HepG2 (cell line): ENCODE measurements around the gene HEPACAM. TPM values are rescaled to one million over a fixed set of nuclear protein-coding genes. Genes with fewer than 3 reads are reported as not detected.

ENCODE experiments used
- ARID3A ChIP-seq: IDR thresholded peaks from 2 replicates; pipeline ENCODE4 v1.6.1; 2012; ENCODE audit warnings: low read depth, low read length, improper control_type of control experiment
- ATF3 ChIP-seq: sonication (generic); formaldehyde crosslinking; IDR thresholded peaks from 2 replicates; pipeline ENCODE4 v1.4.0; 2020; ENCODE audit warnings: missing genetic modification reagents
- EED ChIP-seq: sonication (generic); formaldehyde crosslinking; IDR thresholded peaks from 2 replicates; pipeline ENCODE4 v1.5.0; 2020; ENCODE audit warnings: mild to moderate bottlenecking, missing genetic modification reagents
- IRF9 ChIP-seq: sonication (generic); formaldehyde crosslinking; IDR thresholded peaks from 2 replicates; pipeline ENCODE4 v1.8.0; 2022; ENCODE audit warnings: missing genetic modification reagents, mild to moderate bottlenecking, borderline replicate concordance
- ISX ChIP-seq: sonication (generic); formaldehyde crosslinking; conservative IDR thresholded peaks from 2 replicates; pipeline ENCODE4 v1.5.0; 2020; ENCODE audit warnings: missing genetic modification reagents
- MXI1 ChIP-seq: IDR thresholded peaks from 3 replicates; pipeline ENCODE4 v1.6.1; 2012; ENCODE audit warnings: low read depth, low read length, inconsistent platforms, borderline replicate concordance
- MYPOP ChIP-seq: sonication (generic); formaldehyde crosslinking; IDR thresholded peaks from 2 replicates; pipeline ENCODE4 v1.8.1; 2023; ENCODE audit warnings: mild to moderate bottlenecking, moderate library complexity, missing genetic modification reagents
- NCOR1 ChIP-seq: fragments of 200-600 bp; sonication (generic); IDR thresholded peaks from 2 replicates; pipeline ENCODE4 v1.7.0; 2017; ENCODE audit warnings: antibody characterized with exemption, low read length, borderline replicate concordance
- PCBP1 ChIP-seq: fragments of 200-400 bp; formaldehyde crosslinking; IDR thresholded peaks from 2 replicates; pipeline ENCODE4 v1.6.1; 2017; ENCODE audit warnings: mild to moderate bottlenecking, low read depth, low read length, borderline replicate concordance
- PHF5A ChIP-seq: IDR thresholded peaks from one replicate; pipeline ENCODE4 v1.6.1; 2018; ENCODE audit warnings: low read depth, missing genetic modification reagents; ENCODE audit not compliant: unreplicated experiment
- SP1 ChIP-seq, 2 experiments: fragments of 450-650 bp in 1 of 2; sonication (generic) in 1 of 2; formaldehyde crosslinking in 1 of 2; IDR thresholded peaks; 2 replicates each; pipeline versions ENCODE4 v1.4.0 to v1.6.1; 2016 to 2020; ENCODE audit warnings: missing genetic modification reagents in 1 of 2
- SPEN ChIP-seq: sonication (generic); formaldehyde crosslinking; IDR thresholded peaks from 2 replicates; pipeline ENCODE4 v1.5.1; 2020; ENCODE audit warnings: low read depth, mild to moderate bottlenecking, missing genetic modification reagents
- SRSF4 ChIP-seq: fragments of 200-400 bp; formaldehyde crosslinking; IDR thresholded peaks from one replicate; pipeline ENCODE4 v1.6.1; 2018; ENCODE audit warnings: mild to moderate bottlenecking, low read depth, low read length, moderate library complexity; ENCODE audit not compliant: poor library complexity, severe bottlenecking
- TBP ChIP-seq: sonication (generic); formaldehyde crosslinking; IDR thresholded peaks from 2 replicates; pipeline ENCODE4 v1.5.0; 2020; ENCODE audit warnings: missing genetic modification reagents
- TEAD2 ChIP-seq: sonication (generic); formaldehyde crosslinking; IDR thresholded peaks from 2 replicates; pipeline ENCODE4 v1.9.0; 2021; ENCODE audit warnings: missing genetic modification reagents
- ZC3H4 ChIP-seq: sonication (generic); formaldehyde crosslinking; IDR thresholded peaks from 2 replicates; pipeline ENCODE4 v1.4.0; 2020; ENCODE audit warnings: missing genetic modification reagents, borderline replicate concordance
- ZFP36L1 ChIP-seq: sonication (generic); formaldehyde crosslinking; IDR thresholded peaks from 2 replicates; pipeline ENCODE4 v1.8.0; 2022; ENCODE audit warnings: mild to moderate bottlenecking, missing genetic modification reagents, moderate library complexity
- ZNF121 ChIP-seq: sonication (generic); formaldehyde crosslinking; IDR thresholded peaks from 2 replicates; pipeline ENCODE4 v1.5.0; 2020; ENCODE audit warnings: mild to moderate bottlenecking, missing genetic modification reagents
- ZNF180 ChIP-seq: sonication (generic); formaldehyde crosslinking; IDR thresholded peaks from 2 replicates; pipeline ENCODE4 v1.4.0; 2020; ENCODE audit warnings: low read depth, missing genetic modification reagents, borderline replicate concordance
- ZNF501 ChIP-seq: sonication (generic); formaldehyde crosslinking; IDR thresholded peaks from 2 replicates; pipeline ENCODE4 v1.5.1; 2020; ENCODE audit warnings: mild to moderate bottlenecking, moderate library complexity, missing genetic modification reagents
- ZNF556 ChIP-seq: sonication (generic); formaldehyde crosslinking; IDR thresholded peaks from 2 replicates; pipeline ENCODE4 v1.4.0; 2020; ENCODE audit warnings: mild to moderate bottlenecking, missing genetic modification reagents, borderline replicate concordance
- ZNF672 ChIP-seq: sonication (generic); formaldehyde crosslinking; IDR thresholded peaks from 2 replicates; pipeline ENCODE4 v1.8.1; 2022; ENCODE audit warnings: missing genetic modification reagents
- ZNF768 ChIP-seq: sonication (generic); formaldehyde crosslinking; IDR thresholded peaks from 2 replicates; pipeline ENCODE4 v1.4.0; 2020; ENCODE audit warnings: missing genetic modification reagents
- ZNF784 ChIP-seq: sonication (generic); formaldehyde crosslinking; IDR thresholded peaks from 2 replicates; pipeline ENCODE4 v1.5.1; 2020; ENCODE audit warnings: missing genetic modification reagents, mild to moderate bottlenecking, borderline replicate concordance
- ZNF839 ChIP-seq: sonication (generic); formaldehyde crosslinking; IDR thresholded peaks from 2 replicates; pipeline ENCODE4 v1.4.0; 2020; ENCODE audit warnings: missing genetic modification reagents, mild to moderate bottlenecking, borderline replicate concordance
- ZSCAN12 ChIP-seq: sonication (generic); formaldehyde crosslinking; IDR thresholded peaks from 2 replicates; pipeline ENCODE4 v1.9.0; 2021; ENCODE audit warnings: mild to moderate bottlenecking, missing genetic modification reagents
- polyA plus RNA-seq, 8 experiments: library from polyadenylated mRNA; depleted of rRNA in 3 of 8; stranded (reverse) in 7 of 8; unstranded in 1 of 8; fragments of >200 nt; fragmentation: Illumina TruSeq in 4 of 8; extraction: Trizol in 4 of 8; gene quantifications; 2 replicates each; pipeline versions ENCODE4 v1.2.1 to v1.2.3, GENCODE V29; 2011 to 2016; ENCODE audit warnings: low read depth in 4 of 8, missing spikeins in 1 of 8, mixed read lengths in 1 of 8; ENCODE audit not compliant: insufficient read depth in 1 of 8
- total RNA-seq, 5 experiments: library from RNA; depleted of rRNA; stranded (reverse); fragments of >200 nt; fragmentation: Illumina TruSeq; extraction: Trizol; gene quantifications; 2 replicates each; pipeline ENCODE4 v1.2.3, GENCODE V29; 2016; ENCODE audit warnings: low read depth in 1 of 5

The HEPACAM gene
- total and polyA plus RNA-seq, 2 of the 13 experiments (the other 11 are each of a cell fraction or from before 2014, with no cell fraction given) = 66.9 to 121 TPM

GRCh38 chr11:124882339-124883071 lies 53.3 kb downstream of the HEPACAM start (continued):
- 0 out of 2 replicates have a peak, but pooled peaks have one; percentile 52 for TF ChIP-seq SPEN (CRISPR knock-in tag)
- no peak for TF ChIP-seq SRSF4
- peak; percentile 48; the same call in 1 of the 2 replicates for TF ChIP-seq NCOR1
- TF ChIP-seq ZNF180 (CRISPR knock-in tag) = no peak
- TF ChIP-seq PHF5A = no peak
- 0 out of 2 replicates have a peak, but pooled peaks have one; percentile 20 for TF ChIP-seq MYPOP (CRISPR knock-in tag)
- no peak for TF ChIP-seq ZNF768 (CRISPR knock-in tag)
- TF ChIP-seq ZC3H4 (CRISPR knock-in tag) = no peak
- TF ChIP-seq PCBP1 = no peak
- no peak for TF ChIP-seq MXI1
- no peak for TF ChIP-seq ZSCAN12 (CRISPR knock-in tag)
- peak; percentile 24; the same call in 1 of the 2 replicates for TF ChIP-seq ZNF121 (CRISPR knock-in tag)
- TF ChIP-seq SP1 (IDR thresholded peaks at IDR 0.05) = no peak
- no peak for TF ChIP-seq SP1 (CRISPR knock-in tag; IDR thresholded peaks at IDR 0.05)
- TF ChIP-seq EED (CRISPR knock-in tag) = no peak
- no peak for TF ChIP-seq ZNF672 (CRISPR knock-in tag)
- no peak for TF ChIP-seq TEAD2 (CRISPR knock-in tag)
- no peak for TF ChIP-seq ISX (CRISPR knock-in tag)
- TF ChIP-seq ZNF784 (CRISPR knock-in tag) = no peak
- TF ChIP-seq ZNF501 (CRISPR knock-in tag) = peak; percentile 62
- no peak for TF ChIP-seq ATF3 (CRISPR knock-in tag)
- no peak for TF ChIP-seq ARID3A
- peak; percentile 59; the same call in 1 of the 2 replicates for TF ChIP-seq ZNF556
- 0 out of 2 replicates have a peak, but pooled peaks have one; percentile 29 for TF ChIP-seq ZNF839 (CRISPR knock-in tag)
- no peak for TF ChIP-seq ZFP36L1 (CRISPR knock-in tag)
- no peak for TF ChIP-seq IRF9 (CRISPR knock-in tag)
- no peak for TF ChIP-seq TBP (CRISPR knock-in tag)
